Astrocyte (in vitro differentiated cells and primary cell): Measurements from ENCODE around the gene CDC45.

Experiments used
- CTCF ChIP-seq: IDR thresholded peaks from 2 replicates; pipeline ENCODE4 v1.5.1; 2011; ENCODE audit warnings: low read depth, mild to moderate bottlenecking, inconsistent platforms, low read length, moderate library complexity; ENCODE audit not compliant: insufficient read depth
- EZH2 ChIP-seq: IDR thresholded peaks from 2 replicates; pipeline ENCODE4 v1.6.1; 2012; ENCODE audit warnings: mild to moderate bottlenecking, low read length, inconsistent platforms; ENCODE audit not compliant: insufficient read depth

- TF ChIP-seq CTCF (no peak), EZH2 (no peak)
Measured at GRCh38 chr22:19517171-19517500, 37.4 kb downstream of the CDC45 start.
